Testis (tissue), 2 donors: Measurements from ENCODE around the gene THRB.

Experiments
- CTCF ChIP-seq, 3 experiments: fragments of 450-650 bp in 2 of 3; fragments of 200-600 bp in 1 of 3; sonication (generic) in 1 of 3; IDR thresholded peaks; one replicate each; pipeline ENCODE4 v1.5.1; 2016 to 2019; ENCODE audit warnings: antibody characterized with exemption in 3 of 3, mild to moderate bottlenecking in 2 of 3, moderate library complexity in 1 of 3
- POLR2A ChIP-seq: fragments of 450-650 bp; IDR thresholded peaks from one replicate; pipeline ENCODE4 v1.6.1; 2017; ENCODE audit warnings: antibody characterized with exemption, mild to moderate bottlenecking, moderate library complexity

GRCh38 chr3:24271228-24271627 lies 223.4 kb downstream of the THRB start:
- TF ChIP-seq POLR2A, result no peak
- TF ChIP-seq CTCF (IDR thresholded peaks at IDR 0.05), result no peak
